ENCODE measurements around the gene GLCCI1.

GRCh38 chr7:7970531-7971307 is 2.1 kb downstream of the GLCCI1 start:
- no peak for TF ChIP-seq CTCF (IDR thresholded peaks at IDR 0.05)
- no peak for TF ChIP-seq POLR2A (IDR thresholded peaks at IDR 0.05)

All from right lobe of liver (tissue), 4 donors.